WTC11 (cell line): ENCODE measurements around the gene RPS6KL1. TPM values are rescaled to one million over a fixed set of nuclear protein-coding genes. Genes with fewer than 3 reads are reported as not detected.
A peak's percentile ranks its signal among the peaks of the same experiment; 100 is the strongest.

Experiments
- ATAC-seq: fragments of 200-7000 bp; cut with Tn5 transposase; 2 replicates; pipeline ENCODE4 v1.10.0; 2021; ENCODE audit warnings: mild to moderate bottlenecking, moderate library complexity
- CTCF ChIA-PET: fragments of 300-600 bp; sonication (Branson Sonifier 250); formaldehyde crosslinking; loops from one replicate; lab custom pipeline; 2021; ENCODE audit warnings: antibody characterized with exemption; lab: Charles Lee
- POLR2A ChIA-PET: fragments of 350-600 bp; sonication (Branson Sonifier 250); formaldehyde crosslinking; loops from one replicate; lab custom pipeline; 2021; ENCODE audit warnings: antibody characterized with exemption; lab: Charles Lee
- DNase-seq: peaks from one replicate; pipeline ENCODE4 v3.0.0; 2021; ENCODE audit warnings: low spot score
- H3K27ac Mint-ChIP-seq: 2 replicates; pipeline ENCODE4 v1.8.0; 2021; ENCODE audit warnings: mixed read lengths
- H3K27me3 Mint-ChIP-seq: 2 replicates; pipeline ENCODE4 v1.8.0; 2021; ENCODE audit warnings: low read depth, mild to moderate bottlenecking, moderate library complexity, mixed read lengths
- H3K36me3 Mint-ChIP-seq: 2 replicates; pipeline ENCODE4 v1.8.0; 2021; ENCODE audit warnings: mixed read lengths
- H3K4me1 Mint-ChIP-seq: 2 replicates; pipeline ENCODE4 v1.8.0; 2022; ENCODE audit warnings: mixed read lengths
- H3K4me3 Mint-ChIP-seq: 2 replicates; pipeline ENCODE4 v1.8.0; 2021; ENCODE audit warnings: mild to moderate bottlenecking, moderate library complexity, mixed read lengths
- H3K9me3 Mint-ChIP-seq: 2 replicates; pipeline ENCODE4 v1.8.0; 2021; ENCODE audit warnings: mixed read lengths
- ATF1 ChIP-seq: sonication (generic); formaldehyde crosslinking; IDR thresholded peaks from 2 replicates; pipeline ENCODE4 v1.8.1; 2023; ENCODE audit warnings: mild to moderate bottlenecking, moderate library complexity, missing genetic modification reagents
- ETV6 ChIP-seq: sonication (generic); formaldehyde crosslinking; IDR thresholded peaks from 2 replicates; pipeline ENCODE4 v1.8.1; 2022; ENCODE audit warnings: mild to moderate bottlenecking, missing genetic modification reagents
- GABPB1 ChIP-seq: sonication (generic); formaldehyde crosslinking; IDR thresholded peaks from 2 replicates; pipeline ENCODE4 v1.8.1; 2023; ENCODE audit warnings: mild to moderate bottlenecking, missing genetic modification reagents
- GRHL2 ChIP-seq: fragments of 250-450 bp; sonication (Bioruptor Pico); IDR thresholded peaks from 2 replicates; pipeline ENCODE4 v1.8.0; 2022; ENCODE audit warnings: mild to moderate bottlenecking, moderate library complexity; ENCODE audit not compliant: insufficient replicate concordance, severe bottlenecking
- IRF1 ChIP-seq: sonication (generic); formaldehyde crosslinking; IDR thresholded peaks from 2 replicates; pipeline ENCODE4 v1.8.0; 2023; ENCODE audit warnings: missing genetic modification reagents
- JUN ChIP-seq: sonication (generic); formaldehyde crosslinking; IDR thresholded peaks from 2 replicates; pipeline ENCODE4 v1.8.0; 2023; ENCODE audit warnings: mild to moderate bottlenecking, missing genetic modification reagents
- KAT7 ChIP-seq: sonication (generic); formaldehyde crosslinking; IDR thresholded peaks from 2 replicates; pipeline ENCODE4 v1.8.1; 2023; ENCODE audit warnings: missing genetic modification reagents, mild to moderate bottlenecking, borderline replicate concordance
- MYBL2 ChIP-seq: sonication (generic); formaldehyde crosslinking; IDR thresholded peaks from 2 replicates; pipeline ENCODE4 v1.8.1; 2023; ENCODE audit warnings: mild to moderate bottlenecking, moderate library complexity, missing genetic modification reagents
- NFATC4 ChIP-seq: fragments of 250-450 bp; sonication (Bioruptor Pico); IDR thresholded peaks from 2 replicates; pipeline ENCODE4 v1.9.0; 2021; ENCODE audit warnings: mild to moderate bottlenecking
- NFE2L1 ChIP-seq: sonication (generic); formaldehyde crosslinking; IDR thresholded peaks from 2 replicates; pipeline ENCODE4 v1.8.1; 2023; ENCODE audit warnings: missing genetic modification reagents
- NR3C1 ChIP-seq: sonication (generic); formaldehyde crosslinking; conservative IDR thresholded peaks from 2 replicates; pipeline ENCODE4 v1.8.1; 2023; ENCODE audit warnings: low read depth, mild to moderate bottlenecking, missing genetic modification reagents
- SOX15 ChIP-seq: fragments of 250-450 bp; sonication (Bioruptor Pico); IDR thresholded peaks from 2 replicates; pipeline ENCODE4 v1.9.0; 2021; ENCODE audit warnings: mild to moderate bottlenecking
- TCF7 ChIP-seq: sonication (generic); formaldehyde crosslinking; IDR thresholded peaks from 2 replicates; pipeline ENCODE4 v1.8.0; 2022; ENCODE audit warnings: mild to moderate bottlenecking, low read depth, missing genetic modification reagents, moderate library complexity
- USF1 ChIP-seq: sonication (generic); formaldehyde crosslinking; IDR thresholded peaks from 2 replicates; pipeline ENCODE4 v1.8.0; 2022; ENCODE audit warnings: mild to moderate bottlenecking, missing genetic modification reagents
- ZMAT4 ChIP-seq: fragments of 250-450 bp; sonication (Bioruptor Pico); IDR thresholded peaks from 2 replicates; pipeline ENCODE4 v1.9.0; 2021; ENCODE audit warnings: mild to moderate bottlenecking
- ZNF121 ChIP-seq: sonication (generic); formaldehyde crosslinking; IDR thresholded peaks from 2 replicates; pipeline ENCODE4 v1.8.0; 2023; ENCODE audit warnings: missing genetic modification reagents
- ZNF232 ChIP-seq: sonication (generic); formaldehyde crosslinking; IDR thresholded peaks from 2 replicates; pipeline ENCODE4 v1.8.0; 2022; ENCODE audit warnings: mild to moderate bottlenecking, missing genetic modification reagents
- ZNF425 ChIP-seq: fragments of 250-450 bp; sonication (Bioruptor Pico); conservative IDR thresholded peaks from 2 replicates; pipeline ENCODE4 v1.9.0; 2021; ENCODE audit warnings: mild to moderate bottlenecking
- ZNF512 ChIP-seq: sonication (generic); formaldehyde crosslinking; IDR thresholded peaks from 2 replicates; pipeline ENCODE4 v1.8.1; 2022; ENCODE audit warnings: missing genetic modification reagents, borderline replicate concordance
- total RNA-seq: library from RNA; stranded (reverse); gene quantifications from 3 replicates; pipeline ENCODE4 v1.2.3, GENCODE V29; 2021

RPS6KL1 gene
- total RNA-seq, 1 experiment from 2014 or later, result 10.6 TPM

GRCh38 chr14:74961238-74961911 lies 38.3 kb upstream of the RPS6KL1 start:
- peaks cover 8% of the 10 kb centered on the region for H3K27me3 Mint-ChIP-seq
- H3K4me3 Mint-ChIP-seq, result no peak overlapping the region
- H3K36me3 Mint-ChIP-seq, result no peaks in the 10 kb centered on the region
- ChIA-PET CTCF (interaction anchor here (1.4 to 3.6 kb wide), 5 partner anchors 16 to 100 kb away, joined by 3 to 23 read pairs (median 4); no protein-coding TSS in a partner anchor), POLR2A (no interaction called here)
- ATAC-seq, result no peak
- peaks cover 12% of the 10 kb centered on the region for H3K4me1 Mint-ChIP-seq
- DNase-seq, result no peak
- peak; percentile 40; the same call in 1 of the 2 replicates for TF ChIP-seq ZNF121
- TF ChIP-seq GABPB1 (CRISPR knock-in tag), result no peak
- no peak overlapping the region for H3K27ac Mint-ChIP-seq
- H3K9me3 Mint-ChIP-seq, result no peaks in the 10 kb centered on the region

- Mint-ChIP-seq H3K36me3 (no peaks in the 10 kb centered on the region), H3K9me3 (no peaks in the 10 kb centered on the region), H3K27ac (no peak overlapping the region), H3K27me3 (peaks cover 15% of the 10 kb centered on the region), H3K4me1 (peaks cover 13% of the 10 kb centered on the region), H3K4me3 (no peak overlapping the region)
- TF ChIP-seq SOX15 (CRISPR knock-in tag) (no peak), IRF1 (no peak), NFE2L1 (CRISPR knock-in tag) (no peak), MYBL2 (no peak), KAT7 (CRISPR knock-in tag) (no peak), NR3C1 (CRISPR knock-in tag) (no peak), GRHL2 (CRISPR knock-in tag) (no peak), ATF1 (CRISPR knock-in tag) (no peak), USF1 (CRISPR knock-in tag) (no peak), NFATC4 (CRISPR knock-in tag) (no peak), ZNF425 (CRISPR knock-in tag) (no peak), JUN (CRISPR knock-in tag) (no peak), ETV6 (no peak), ZMAT4 (CRISPR knock-in tag) (no peak), TCF7 (CRISPR knock-in tag) (no peak), ZNF232 (no peak), ZNF512 (CRISPR knock-in tag) (no peak)
- ChIA-PET CTCF (interaction anchor here (1.4 to 3.6 kb wide), 4 partner anchors 15 to 100 kb away, joined by 3 to 23 read pairs (median 4); no protein-coding TSS in a partner anchor), POLR2A (no interaction called here)
- ATAC-seq, result no peak
- no peak for DNase-seq
Measured at GRCh38 chr14:74960736-74961135, 37.7 kb upstream of the RPS6KL1 start.
